Right ventricle myocardium superior (tissue), 1 donor: ENCODE measurements around the gene IL1RAPL2. TPM values are rescaled to one million over a fixed set of nuclear protein-coding genes. Genes with fewer than 3 reads are reported as not detected.
A peak's percentile ranks its signal among the peaks of the same experiment; 100 is the strongest.

Experiments
- ATAC-seq: fragments of 200-7000 bp; cut with Tn5 transposase; one replicate; pipeline ENCODE4 v1.9.1; 2020; ENCODE audit warnings: mild to moderate bottlenecking; ENCODE audit not compliant: poor library complexity
- DNase-seq: peaks from one replicate; pipeline ENCODE4 v3.0.0-alpha.2; 2020
- intact Hi-C: fragments of 100-400 bp; cut with DNase I; formaldehyde crosslinking; loops from one replicate; pipeline ENCODE4 v1.11.2; 2022
- total RNA-seq: library from RNA; stranded (reverse); fragmentation: NEBNext Ultra II Directional; extraction: Animal tissue kit (Norgen Biotek cat#: 25700); gene quantifications from one replicate; pipeline ENCODE4 v1.2.1, GENCODE V29; 2021
- donor health status: DM: no; HTN: yes; CAD: no; lungs with severe emphysema.

The IL1RAPL2 gene
- total RNA-seq, 1 donor from 2014 or later, result not detected

- ATAC-seq (no peak), DNase-seq (no peak)
- intact Hi-C loops, result no loop called here
Measured at GRCh38 chrX:105463473-105463872, 897.5 kb downstream of the IL1RAPL2 start.

- no peak for ATAC-seq
- intact Hi-C loops, result no loop called here
- DNase-seq, result no peak
Measured at GRCh38 chrX:105464618-105465017, 898.6 kb downstream of the IL1RAPL2 start.

- intact Hi-C loops, result no loop called here
- DNase-seq (no peak), ATAC-seq (no peak)
Measured at GRCh38 chrX:105468741-105469140, 902.7 kb downstream of the IL1RAPL2 start.

GRCh38 chrX:105471597-105471996 is 905.6 kb downstream of the IL1RAPL2 start:
- ATAC-seq (no peak), DNase-seq (no peak)
- intact Hi-C loops, result no loop called here

- DNase-seq (no peak), ATAC-seq (no peak)
- intact Hi-C loops, result no loop called here
Measured at GRCh38 chrX:105475801-105476200, 909.8 kb downstream of the IL1RAPL2 start.

GRCh38 chrX:105477351-105477750 is 911.4 kb downstream of the IL1RAPL2 start:
- DNase-seq, result no peak
- intact Hi-C loops, result no loop called here
- ATAC-seq, result no peak

GRCh38 chrX:105480646-105481310 is 914.8 kb downstream of the IL1RAPL2 start:
- ATAC-seq, result peak; percentile 94
- intact Hi-C loops, result no loop called here
- no peak for DNase-seq

GRCh38 chrX:105483011-105483410 is 917.0 kb downstream of the IL1RAPL2 start:
- ATAC-seq (no peak), DNase-seq (no peak)
- intact Hi-C loops, result no loop called here

GRCh38 chrX:105488716-105489115 is 922.7 kb downstream of the IL1RAPL2 start:
- intact Hi-C loops, result no loop called here
- DNase-seq (no peak), ATAC-seq (no peak)

GRCh38 chrX:105495376-105495775 is 929.4 kb downstream of the IL1RAPL2 start:
- ATAC-seq (no peak), DNase-seq (no peak)
- intact Hi-C loops, result no loop called here

- intact Hi-C loops, result no loop called here
- DNase-seq (no peak), ATAC-seq (no peak)
Measured at GRCh38 chrX:105502336-105502735, 936.3 kb downstream of the IL1RAPL2 start.

- no peak for ATAC-seq
- intact Hi-C loops, result no loop called here
- no peak for DNase-seq
Measured at GRCh38 chrX:105515561-105515960, 949.6 kb downstream of the IL1RAPL2 start.

- ATAC-seq, result peak; percentile 88
- DNase-seq, result no peak
Measured at GRCh38 chrX:105526431-105526830, 960.4 kb downstream of the IL1RAPL2 start.

GRCh38 chrX:105527759-105528158 is 961.8 kb downstream of the IL1RAPL2 start:
- intact Hi-C loops, result no loop called here

More at GRCh38 chrX:105526431-105526830, 960.4 kb downstream of the IL1RAPL2 start:
- intact Hi-C loops, result no loop called here

GRCh38 chrX:105533951-105534350 is 968.0 kb downstream of the IL1RAPL2 start:
- intact Hi-C loops, result no loop called here
- no peak for ATAC-seq
- DNase-seq, result no peak

More at GRCh38 chrX:105527759-105528158, 961.8 kb downstream of the IL1RAPL2 start:
- no peak for DNase-seq
- peak; percentile 43 for ATAC-seq

GRCh38 chrX:105543283-105543682 is 977.3 kb downstream of the IL1RAPL2 start:
- DNase-seq (no peak), ATAC-seq (no peak)
- intact Hi-C loops, result no loop called here

GRCh38 chrX:105550043-105550663 is 984.2 kb downstream of the IL1RAPL2 start:
- intact Hi-C loops, result no loop called here
- DNase-seq (no peak), ATAC-seq (no peak)

- no peak for ATAC-seq
- intact Hi-C loops, result no loop called here
- DNase-seq, result no peak
Measured at GRCh38 chrX:105552395-105552794, 986.4 kb downstream of the IL1RAPL2 start.

GRCh38 chrX:105553118-105553517 is 987.1 kb downstream of the IL1RAPL2 start:
- no peak for ATAC-seq
- intact Hi-C loops, result no loop called here
- DNase-seq, result no peak

GRCh38 chrX:105564501-105564900 is 998.5 kb downstream of the IL1RAPL2 start:
- ATAC-seq (no peak), DNase-seq (no peak)
- intact Hi-C loops, result no loop called here
